Measurements from ENCODE around the gene BRD1.

DNA sequence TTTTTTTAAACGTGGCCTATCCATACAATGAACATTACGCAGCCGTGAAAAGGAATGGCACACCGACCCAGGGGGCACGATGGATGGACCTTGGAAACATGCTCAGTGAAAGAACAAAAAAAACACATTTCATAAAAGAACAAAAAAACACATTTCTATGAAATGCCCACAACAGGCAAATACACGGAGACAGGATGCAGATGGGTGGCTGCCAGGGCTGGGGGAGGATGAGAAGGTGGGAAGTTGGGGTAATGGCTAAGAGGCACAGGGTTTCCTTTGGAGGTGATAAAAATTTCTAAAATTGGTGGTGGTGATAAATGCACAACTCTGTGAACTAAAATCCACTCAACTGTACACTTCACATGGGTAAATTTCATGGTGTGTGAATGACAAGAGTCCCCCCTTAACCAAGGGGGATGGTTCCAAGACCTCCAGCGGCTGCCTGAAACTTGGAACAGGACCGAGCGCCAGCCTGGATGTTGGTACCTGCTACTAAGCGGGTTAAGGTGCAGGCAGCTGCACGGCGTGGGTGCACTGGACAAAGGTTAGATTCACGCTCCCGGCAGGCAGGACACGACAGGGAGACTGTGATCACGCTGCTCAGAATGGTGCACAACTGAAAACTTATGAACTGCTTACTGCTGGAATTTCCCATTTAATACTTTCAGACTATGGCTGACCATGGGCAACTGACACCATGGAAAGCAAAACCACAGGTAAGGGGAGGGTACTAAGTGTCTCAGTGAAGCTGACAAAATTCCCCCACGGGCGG lies 16.5 kb downstream of the BRD1 start:
- TF ChIP-seq, protein P1, sequence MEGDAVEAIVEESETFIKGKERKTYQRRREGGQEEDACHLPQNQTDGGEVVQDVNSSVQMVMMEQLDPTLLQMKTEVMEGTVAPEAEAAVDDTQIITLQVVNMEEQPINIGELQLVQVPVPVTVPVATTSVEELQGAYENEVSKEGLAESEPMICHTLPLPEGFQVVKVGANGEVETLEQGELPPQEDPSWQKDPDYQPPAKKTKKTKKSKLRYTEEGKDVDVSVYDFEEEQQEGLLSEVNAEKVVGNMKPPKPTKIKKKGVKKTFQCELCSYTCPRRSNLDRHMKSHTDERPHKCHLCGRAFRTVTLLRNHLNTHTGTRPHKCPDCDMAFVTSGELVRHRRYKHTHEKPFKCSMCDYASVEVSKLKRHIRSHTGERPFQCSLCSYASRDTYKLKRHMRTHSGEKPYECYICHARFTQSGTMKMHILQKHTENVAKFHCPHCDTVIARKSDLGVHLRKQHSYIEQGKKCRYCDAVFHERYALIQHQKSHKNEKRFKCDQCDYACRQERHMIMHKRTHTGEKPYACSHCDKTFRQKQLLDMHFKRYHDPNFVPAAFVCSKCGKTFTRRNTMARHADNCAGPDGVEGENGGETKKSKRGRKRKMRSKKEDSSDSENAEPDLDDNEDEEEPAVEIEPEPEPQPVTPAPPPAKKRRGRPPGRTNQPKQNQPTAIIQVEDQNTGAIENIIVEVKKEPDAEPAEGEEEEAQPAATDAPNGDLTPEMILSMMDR (IDR thresholded peaks at IDR 0.05): no peak
- TF ChIP-seq EP300 (IDR thresholded peaks at IDR 0.05) (no peak), POLR2A (IDR thresholded peaks at IDR 0.05) (no peak), POLR2AphosphoS5 (IDR thresholded peaks at IDR 0.05) (no peak)

Data from suprapubic skin (tissue), 4 donors.